ENCODE data around the gene PHKA2. TPM values are rescaled to one million over a fixed set of nuclear protein-coding genes. Genes with fewer than 3 reads are reported as not detected.

Gene PHKA2
- polyA plus RNA-seq, 3 donors = 36.9 to 54.3 (median 39.8) TPM

DNA sequence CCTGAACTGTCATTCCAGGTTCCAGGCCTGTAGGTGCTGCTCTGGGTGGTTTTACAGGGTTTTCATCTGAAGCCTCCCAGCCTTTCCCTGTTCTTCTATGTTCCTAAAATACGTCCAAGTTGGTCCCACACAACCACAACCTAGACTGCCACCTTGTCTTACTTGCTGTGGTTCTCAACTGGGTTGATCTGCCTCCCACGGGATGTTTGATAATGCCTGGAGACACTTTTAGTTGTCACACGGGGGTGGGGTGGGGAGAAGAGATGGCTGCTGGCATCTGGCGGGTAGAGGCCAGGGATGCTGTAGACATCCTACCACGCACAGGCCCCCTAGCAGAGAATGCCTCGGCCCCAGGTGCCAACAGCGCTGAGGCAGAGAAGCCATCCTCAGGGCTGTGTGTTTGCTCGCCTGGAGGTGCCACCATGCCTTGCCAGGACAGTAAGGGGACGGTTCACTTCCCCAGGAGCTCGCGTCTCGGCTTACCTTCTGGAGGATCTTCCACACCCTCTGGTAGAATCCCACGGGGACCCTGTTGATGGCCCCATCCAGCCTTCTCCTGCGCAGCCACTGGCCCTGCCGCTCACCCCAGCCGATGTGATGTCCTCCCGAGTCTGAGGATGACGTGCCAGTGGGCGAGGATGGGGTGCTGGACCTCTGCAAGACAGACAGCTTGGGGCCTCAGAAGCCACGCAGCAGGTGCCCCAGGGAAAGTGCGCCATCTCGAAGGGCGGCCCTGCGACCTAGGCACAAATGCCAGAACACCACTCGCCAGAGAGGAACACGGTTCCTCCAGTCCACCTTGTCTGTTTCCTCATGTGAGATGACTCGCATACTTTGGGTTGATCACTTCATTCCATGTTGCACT, 87.0 kb downstream of the PHKA2 start:
- DNase-seq (ENCODE audit: extremely low read depth in 1 of 11, low read depth in 9 of 11, low spot score in 4 of 11) = no peak

DNA sequence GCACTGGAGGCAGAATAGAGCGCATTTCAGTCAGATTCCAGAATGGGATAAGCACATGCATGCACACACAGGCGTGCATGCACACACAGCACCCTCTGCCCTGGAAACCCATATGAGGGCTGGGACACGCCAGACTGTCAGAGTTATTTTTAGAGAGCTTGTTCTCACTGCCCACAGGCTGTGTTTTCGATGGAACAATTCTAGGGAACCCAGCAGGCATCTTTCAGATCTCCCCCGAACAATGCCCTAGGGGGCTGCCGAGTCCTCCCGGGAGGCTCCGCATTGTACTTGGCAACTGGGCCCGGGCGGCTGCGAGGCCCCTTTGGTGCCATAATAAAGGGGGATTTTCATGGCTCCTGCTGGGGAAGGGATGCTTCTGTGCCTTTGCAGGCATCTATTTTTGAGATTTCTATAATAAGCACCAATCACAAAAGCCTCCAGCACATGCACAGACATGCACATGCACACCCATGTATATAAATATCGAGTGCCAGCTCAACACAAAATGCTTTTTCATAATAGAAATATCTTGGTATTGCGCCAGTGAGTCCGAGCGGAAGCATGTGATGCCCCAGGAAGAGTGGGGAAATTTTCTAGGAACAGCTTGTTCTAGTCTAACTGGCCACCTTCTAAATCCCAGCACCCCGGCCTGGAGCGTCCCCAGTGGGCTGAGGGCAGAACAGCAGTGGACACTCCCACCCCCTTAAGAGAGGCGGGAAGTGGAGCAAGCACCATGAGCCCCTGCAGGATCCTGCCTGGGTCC, 88.5 kb downstream of the PHKA2 start:
- DNase-seq (ENCODE audit: extremely low read depth in 1 of 11, low read depth in 9 of 11, low spot score in 4 of 11) = no peak

DNA sequence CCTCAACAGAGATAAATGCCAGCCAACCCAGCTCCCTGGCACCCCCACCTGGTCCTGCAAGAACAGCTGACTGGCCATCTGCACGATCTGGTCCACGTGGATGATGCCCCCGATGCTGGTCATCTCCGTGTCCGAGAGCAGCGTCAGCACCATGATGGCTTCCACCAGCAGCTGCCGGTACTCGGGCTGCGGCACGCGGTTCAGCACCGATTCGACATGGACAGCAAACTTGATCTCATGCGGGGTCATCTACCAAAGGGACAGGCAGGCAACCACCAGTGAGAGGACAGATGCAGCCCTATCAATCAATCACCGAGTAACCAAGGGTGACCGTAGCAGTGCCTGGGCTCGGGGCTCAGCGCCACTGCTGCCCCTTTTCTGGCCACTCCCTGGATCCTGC, 89.8 kb downstream of the PHKA2 start:
- no peak for DNase-seq (ENCODE audit: extremely low read depth in 1 of 11, low read depth in 9 of 11, low spot score in 4 of 11)

DNA sequence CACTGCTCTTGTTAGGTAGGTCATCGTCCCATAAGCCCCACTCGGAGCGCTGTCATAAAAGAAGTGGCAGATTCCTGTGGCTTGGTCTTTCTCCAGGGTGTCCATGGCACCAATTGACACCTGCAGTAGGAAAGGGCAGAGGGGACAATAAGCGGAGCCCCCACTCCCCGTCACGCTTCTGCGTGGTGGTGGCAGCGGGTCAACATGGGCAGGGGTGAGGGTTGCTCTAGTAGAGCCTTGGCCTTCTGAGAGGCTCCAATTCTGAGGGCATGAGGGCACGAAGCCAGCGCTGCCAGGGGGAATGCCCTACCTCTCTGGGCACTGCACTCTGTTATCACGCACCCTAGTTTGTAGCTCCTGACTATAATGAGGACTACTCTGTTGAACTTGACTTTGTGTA, 90.4 kb downstream of the PHKA2 start:
- DNase-seq (ENCODE audit: extremely low read depth in 1 of 11, low read depth in 9 of 11, low spot score in 4 of 11) = no peak

DNA sequence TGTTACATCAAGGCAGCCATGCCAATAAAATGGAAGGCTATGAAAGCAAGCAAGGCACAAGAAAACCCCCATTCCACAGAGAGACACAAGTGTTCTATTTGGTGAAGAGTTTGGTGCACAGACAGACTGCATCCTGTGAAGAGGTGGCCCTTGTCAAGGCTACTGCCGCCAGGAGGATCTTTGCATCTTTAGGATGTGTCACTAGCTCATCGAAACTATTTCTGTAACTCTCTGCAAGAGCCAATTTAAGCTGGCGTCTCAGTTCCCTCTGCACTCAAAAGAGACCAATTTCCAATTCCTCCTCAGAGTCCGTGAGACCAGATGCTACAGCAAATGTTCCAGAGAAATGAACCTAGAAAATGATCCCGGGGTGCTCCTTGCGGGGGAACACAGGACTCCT, 91.0 kb downstream of the PHKA2 start:
- DNase-seq (ENCODE audit: extremely low read depth in 1 of 11, low read depth in 9 of 11, low spot score in 4 of 11) = no peak

DNA sequence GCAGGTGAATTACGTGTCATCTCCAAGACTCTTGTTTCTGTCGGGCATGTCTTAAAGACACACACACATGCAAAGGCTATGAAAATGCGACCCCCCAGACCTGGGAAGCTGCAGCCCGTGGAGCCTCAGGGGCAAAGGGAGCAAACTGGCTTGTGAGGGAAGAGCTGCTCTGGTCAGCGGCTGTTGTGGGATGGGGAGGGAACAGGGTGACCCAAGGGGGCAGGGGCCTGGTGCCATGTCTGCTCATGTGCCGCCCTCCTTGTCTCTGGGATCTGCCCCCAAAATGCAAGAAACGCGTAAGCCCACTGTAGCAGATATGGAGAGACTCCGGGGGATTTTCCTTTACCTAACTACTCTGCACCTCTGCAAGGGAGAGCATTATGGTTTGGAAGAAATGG, 92.4 kb downstream of the PHKA2 start:
- DNase-seq (ENCODE audit: extremely low read depth in 1 of 11, low read depth in 9 of 11, low spot score in 4 of 11) = no peak

DNA sequence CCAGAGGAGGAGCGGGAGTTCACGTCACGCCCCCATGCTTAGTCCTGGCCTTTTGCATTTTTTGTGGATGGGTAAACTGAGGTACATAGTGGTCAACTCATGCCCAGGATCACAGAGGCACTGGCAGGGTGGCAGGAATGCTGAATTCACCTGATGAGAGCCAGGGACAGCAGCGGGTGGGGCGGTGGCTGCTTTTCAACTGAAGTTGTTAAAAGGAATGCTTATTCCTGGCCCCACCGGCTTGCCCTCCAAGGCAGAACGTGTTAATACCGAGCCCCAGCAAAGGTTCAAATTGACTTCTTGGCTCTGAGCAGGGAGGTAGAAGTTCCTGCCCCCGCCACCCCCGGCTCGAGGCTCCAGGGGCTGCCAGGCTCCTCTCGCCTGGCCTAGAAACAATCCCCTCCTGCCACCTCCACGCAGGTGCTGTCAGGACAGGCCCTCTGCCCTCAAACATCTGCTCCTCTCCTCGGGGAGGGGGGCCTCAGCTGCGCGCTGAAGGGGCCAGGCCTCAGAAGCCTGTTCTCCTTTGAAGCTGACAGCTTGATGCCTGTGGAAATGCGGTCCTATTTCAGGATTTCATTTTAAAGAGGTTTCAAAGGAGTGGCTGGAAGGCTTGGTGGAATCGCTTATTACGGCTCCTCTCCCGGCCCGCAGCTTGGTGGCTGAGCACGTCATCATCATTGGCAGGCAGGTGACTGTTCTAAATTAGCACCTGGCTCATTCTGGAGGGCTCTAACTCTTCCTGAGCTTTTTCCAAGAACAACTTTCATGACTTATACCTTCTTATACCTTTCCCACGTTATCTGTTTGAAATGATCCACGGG, 93.0 kb downstream of the PHKA2 start:
- no peak for DNase-seq (ENCODE audit: extremely low read depth in 1 of 11, low read depth in 9 of 11, low spot score in 4 of 11)

DNA sequence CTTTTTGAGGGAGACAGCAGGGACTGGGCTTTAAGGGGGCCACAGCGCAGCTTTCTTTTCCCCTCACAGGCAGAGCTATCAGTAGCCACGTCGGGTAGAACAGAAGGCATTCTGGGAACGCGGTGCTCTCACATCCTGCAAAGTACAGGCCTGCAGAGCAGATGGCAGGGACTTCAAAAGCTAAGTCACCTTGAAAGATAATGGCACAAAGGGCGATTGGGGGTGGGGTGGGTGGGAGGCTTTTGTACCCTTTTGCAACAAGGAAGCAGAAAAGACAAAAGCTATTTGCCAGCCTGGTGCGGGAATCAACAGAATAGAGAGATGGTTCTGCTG, 93.9 kb downstream of the PHKA2 start:
- DNase-seq (ENCODE audit: extremely low read depth in 1 of 11, low read depth in 9 of 11, low spot score in 4 of 11) = no peak

DNA sequence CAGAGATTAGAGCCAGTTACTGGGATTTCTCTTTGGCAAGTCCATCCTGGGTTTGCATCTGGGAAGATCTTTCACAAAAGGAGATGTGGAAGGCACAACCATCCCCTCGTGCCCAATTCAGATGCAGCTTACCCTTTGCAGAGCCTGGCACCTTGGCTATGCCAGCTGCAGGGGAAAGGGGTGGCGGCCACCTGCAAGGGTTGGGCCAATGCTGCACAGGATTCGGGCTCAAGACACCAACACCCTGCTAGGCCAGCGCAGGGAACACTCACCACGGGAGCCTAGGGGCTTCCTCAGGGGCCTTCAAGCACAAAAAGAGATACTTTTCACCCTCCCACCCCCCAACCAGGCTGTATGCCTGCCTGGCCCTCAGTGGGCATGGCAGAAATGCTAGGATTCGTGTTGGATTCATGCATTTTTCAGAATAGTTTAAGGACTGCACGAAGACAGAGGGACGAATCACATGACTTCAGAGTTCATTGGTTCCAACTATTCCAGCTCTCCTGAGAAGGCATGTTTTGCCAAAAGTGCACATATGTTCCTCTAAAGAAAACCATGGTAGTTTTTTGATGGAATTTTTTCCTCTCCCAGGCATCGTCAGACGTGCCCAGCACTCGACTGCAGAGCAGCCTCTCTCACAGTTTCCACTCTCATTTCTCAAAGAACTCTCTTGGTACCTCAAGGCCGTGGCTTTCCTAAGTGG, 94.4 kb downstream of the PHKA2 start:
- no peak for DNase-seq (ENCODE audit: extremely low read depth in 1 of 11, low read depth in 9 of 11, low spot score in 4 of 11)

DNA sequence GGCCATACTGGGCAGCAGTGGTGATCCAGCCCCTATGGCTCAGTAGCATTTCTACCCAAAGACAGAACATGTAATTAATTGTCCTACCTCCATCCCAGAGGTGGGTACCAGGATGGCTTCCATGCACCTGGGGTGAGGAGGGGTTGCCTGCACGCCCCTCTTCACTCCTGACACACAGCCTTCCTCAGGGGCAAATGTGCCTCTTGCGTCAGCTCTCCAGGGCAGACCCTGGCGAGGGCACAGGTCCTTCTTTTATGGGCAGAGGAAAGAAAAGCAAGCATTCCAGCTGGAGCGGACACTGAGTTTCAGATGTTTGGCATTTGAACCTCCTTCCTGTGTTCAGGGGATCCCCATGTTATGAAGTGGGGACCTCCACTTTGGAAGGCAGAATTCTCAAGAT, 95.6 kb downstream of the PHKA2 start:
- DNase-seq (ENCODE audit: extremely low read depth in 1 of 11, low read depth in 9 of 11, low spot score in 4 of 11) = no peak

DNA sequence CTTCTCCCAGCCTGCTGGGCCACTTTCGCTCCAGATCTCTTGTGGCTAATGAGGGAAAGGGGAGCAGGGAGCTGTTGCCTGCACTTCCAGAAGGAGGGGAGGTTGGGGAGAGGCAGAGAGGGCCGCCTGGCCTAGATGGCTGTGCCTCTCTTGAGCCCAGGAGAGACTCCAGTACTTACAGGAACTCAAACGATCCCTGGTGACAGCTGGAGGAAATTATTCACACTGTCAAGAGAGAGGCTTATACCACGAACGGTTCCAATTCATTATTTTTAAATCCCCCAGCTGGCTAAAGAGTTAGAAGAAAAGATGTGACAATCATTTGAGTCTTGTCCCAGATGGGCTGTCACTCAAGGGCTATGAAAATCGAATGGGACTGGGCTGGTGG, 96.1 kb downstream of the PHKA2 start:
- no peak for DNase-seq (ENCODE audit: extremely low read depth in 1 of 11, low read depth in 9 of 11, low spot score in 4 of 11)

DNA sequence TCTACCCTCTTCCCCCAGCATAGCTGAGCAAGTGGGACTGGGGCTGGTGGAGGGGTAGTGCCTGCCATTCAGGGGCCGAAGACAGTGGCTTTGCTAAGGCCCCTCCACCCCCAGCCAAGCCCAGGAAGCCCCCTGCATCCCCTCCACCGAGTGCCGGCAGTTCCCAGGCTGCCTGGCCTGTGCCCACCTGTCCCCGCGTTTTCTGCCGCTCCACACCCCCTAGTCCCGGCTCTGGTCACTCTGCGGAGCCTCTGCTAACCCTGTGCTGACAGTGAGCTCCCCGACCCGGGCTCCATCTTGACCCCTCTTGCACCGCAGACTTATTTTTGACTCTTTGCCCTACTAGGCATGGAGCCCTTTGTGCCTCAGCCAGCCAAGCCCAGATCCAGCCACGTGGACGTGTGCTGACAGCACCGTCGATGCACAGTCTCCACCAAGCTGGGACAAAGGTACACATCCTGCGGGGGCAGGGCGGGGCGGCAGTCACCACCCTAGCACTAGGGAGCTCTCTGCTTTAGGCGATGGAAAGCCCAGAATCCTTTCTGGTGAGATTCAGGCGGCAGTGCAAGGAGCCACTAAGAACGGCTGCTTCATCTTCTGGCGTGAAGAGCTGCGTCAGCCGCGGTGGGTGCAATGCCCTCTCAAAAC, 96.6 kb downstream of the PHKA2 start:
- no peak for DNase-seq (ENCODE audit: extremely low read depth in 1 of 11, low read depth in 9 of 11, low spot score in 4 of 11)

DNA sequence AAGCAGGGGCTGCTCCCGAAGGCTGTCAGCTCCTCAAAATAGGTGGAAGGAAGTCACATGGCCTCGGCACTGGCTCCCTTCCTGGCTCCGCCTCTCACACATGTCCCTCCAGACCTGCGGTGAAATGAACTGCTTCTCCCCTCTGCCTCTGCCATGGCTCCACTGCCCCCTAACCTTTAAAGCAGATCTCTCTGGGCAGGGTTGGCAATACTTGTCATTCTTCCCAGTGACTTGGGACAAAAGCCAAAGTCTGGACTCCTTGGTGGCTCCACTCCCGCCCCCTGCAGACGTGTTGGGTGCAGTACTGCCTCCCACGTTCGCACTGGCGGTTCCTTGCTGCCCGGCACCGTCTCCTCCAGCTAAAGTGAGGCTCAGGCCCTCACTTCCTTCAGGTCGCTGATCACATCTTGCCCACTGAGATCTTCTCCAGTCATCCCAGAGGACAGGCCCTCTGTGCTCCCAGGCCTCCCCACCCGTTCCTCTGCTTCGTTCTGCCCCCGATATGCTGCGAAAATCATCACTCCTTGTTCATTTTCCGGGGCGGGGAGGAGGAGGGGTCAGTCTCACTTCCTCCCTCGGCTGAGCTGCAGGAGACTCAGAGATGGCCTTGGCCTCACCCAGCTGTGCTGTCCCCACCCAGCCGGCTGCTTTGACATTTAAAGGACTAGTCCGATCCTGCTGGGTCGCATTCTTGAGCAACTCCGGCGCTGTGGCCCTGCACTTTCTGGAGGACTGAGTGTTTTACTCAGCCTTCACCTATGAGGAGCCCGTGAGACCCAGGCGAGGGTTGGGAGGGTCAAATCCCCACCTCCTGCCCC, 97.4 kb downstream of the PHKA2 start:
- DNase-seq (ENCODE audit: extremely low read depth in 1 of 11, low read depth in 9 of 11, low spot score in 4 of 11) = peak in 4 of 11 donors; percentile 45 to 57 (median 50)

DNA sequence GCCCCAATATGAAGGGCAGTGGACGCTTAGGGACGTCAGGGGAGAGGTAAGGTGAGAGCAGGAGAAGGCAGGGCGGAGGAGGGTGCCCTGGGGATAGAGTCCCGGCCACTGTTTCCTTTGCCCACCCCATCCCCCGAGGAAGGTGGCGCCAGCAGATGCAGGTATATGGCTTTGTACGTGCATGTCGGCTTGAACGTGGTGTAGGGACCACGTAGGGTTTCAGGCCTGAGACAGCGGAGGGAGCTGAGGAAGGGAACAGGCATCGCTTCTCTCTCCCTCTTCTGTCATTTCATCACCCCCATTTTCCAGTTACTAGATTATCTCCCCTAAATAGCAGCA, 97.9 kb downstream of the PHKA2 start:
- no peak for DNase-seq (ENCODE audit: extremely low read depth in 1 of 11, low read depth in 9 of 11, low spot score in 4 of 11)

DNA sequence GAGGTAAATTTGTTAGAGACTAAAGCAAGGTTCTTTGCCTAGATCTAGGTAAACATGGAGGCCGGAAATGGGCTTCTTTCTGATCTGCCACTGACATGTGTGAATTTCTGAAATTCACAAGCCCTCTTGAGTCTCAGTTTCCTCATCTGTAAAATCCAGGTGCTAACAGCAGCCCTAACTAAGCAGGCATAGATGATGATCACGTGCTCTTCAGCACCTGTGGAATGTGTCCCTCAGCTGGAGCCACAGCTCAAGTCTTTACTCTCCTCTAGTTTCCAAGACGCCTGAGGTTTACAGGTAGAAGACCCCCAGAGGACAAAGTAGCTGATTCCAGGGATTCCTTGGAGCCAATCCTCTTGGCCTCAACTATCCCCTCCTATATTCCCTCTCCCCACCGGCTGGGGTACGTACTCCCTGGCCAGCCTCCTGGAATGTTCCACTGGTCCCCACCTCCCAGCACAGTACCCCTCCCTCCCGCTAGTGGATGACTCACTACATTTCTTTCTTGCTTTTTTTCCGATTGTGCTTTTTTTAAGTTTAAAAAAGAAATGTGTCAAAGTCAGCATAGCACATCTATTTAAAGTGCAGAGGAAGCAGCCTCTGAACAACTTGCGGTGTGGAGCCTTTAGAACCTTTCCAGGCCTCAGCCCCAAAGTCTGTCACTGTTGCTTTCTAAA, 98.4 kb downstream of the PHKA2 start:
- no peak for DNase-seq (ENCODE audit: extremely low read depth in 1 of 11, low read depth in 9 of 11, low spot score in 4 of 11)

DNA sequence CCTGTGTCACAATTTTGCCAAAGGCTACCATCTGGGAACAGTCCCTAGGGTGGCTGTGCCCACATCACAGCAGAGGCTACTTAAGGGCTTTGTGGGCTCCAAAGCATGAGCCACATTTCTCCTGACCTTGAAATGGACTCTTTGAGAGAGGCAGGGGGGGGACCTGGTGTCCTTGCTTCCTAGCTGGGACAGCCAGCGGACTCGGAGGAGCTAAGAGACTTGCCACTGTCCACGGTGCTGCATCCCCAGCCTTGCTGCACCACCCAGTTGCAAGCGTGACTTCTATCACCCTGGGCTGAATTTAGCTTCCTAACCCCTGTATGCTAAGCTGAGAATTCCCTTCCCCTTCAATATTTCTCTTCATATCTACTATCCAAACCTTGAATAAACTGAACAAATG, 99.0 kb downstream of the PHKA2 start:
- no peak for DNase-seq (ENCODE audit: extremely low read depth in 1 of 11, low read depth in 9 of 11, low spot score in 4 of 11)

DNA sequence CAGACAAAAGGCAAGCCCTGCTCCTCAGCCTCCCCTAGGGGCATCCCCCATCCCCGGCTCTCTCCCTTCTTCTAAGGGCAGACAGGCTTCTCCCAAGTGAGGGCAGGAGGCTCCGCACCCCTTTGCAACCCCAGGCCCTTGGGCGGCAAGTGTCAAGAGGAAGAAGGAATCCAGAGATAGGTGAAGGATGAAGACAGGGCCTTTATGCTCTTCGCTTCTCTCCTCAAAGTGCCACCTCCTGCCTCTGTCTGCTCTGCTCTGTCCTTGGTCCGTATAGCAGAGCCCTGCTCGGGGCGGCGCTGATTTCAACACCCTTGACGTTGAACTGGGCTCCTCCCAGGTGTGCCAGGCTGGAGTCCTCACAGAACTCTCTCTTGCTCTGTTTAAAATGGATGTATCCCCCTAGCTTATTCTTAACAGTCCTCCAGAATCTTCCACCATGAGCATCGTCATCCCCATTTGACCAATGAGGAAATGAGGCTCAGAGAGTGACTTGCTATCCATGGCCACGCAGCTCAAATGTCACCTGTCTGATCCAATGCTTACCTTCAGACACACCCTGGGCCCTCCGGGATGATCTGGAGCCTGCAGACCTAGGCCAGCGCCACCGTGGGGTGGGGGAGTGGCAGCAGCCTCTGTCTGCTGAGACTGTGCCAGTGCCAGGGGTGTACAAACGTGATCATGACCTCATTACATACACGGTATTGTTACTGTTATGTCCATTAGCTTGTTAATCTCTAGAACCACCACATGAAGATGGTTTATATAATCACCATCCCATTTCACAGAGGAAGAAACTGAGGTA, 99.8 kb downstream of the PHKA2 start:
- no peak for DNase-seq (ENCODE audit: extremely low read depth in 1 of 11, low read depth in 9 of 11, low spot score in 4 of 11)
